ENCODE results near the gene LIMD2. TPM values are rescaled to one million over a fixed set of nuclear protein-coding genes. Genes with fewer than 3 reads are reported as not detected.

The LIMD2 gene
- total RNA-seq: 8.2 and 9.8 TPM in 2 replicates

DNA sequence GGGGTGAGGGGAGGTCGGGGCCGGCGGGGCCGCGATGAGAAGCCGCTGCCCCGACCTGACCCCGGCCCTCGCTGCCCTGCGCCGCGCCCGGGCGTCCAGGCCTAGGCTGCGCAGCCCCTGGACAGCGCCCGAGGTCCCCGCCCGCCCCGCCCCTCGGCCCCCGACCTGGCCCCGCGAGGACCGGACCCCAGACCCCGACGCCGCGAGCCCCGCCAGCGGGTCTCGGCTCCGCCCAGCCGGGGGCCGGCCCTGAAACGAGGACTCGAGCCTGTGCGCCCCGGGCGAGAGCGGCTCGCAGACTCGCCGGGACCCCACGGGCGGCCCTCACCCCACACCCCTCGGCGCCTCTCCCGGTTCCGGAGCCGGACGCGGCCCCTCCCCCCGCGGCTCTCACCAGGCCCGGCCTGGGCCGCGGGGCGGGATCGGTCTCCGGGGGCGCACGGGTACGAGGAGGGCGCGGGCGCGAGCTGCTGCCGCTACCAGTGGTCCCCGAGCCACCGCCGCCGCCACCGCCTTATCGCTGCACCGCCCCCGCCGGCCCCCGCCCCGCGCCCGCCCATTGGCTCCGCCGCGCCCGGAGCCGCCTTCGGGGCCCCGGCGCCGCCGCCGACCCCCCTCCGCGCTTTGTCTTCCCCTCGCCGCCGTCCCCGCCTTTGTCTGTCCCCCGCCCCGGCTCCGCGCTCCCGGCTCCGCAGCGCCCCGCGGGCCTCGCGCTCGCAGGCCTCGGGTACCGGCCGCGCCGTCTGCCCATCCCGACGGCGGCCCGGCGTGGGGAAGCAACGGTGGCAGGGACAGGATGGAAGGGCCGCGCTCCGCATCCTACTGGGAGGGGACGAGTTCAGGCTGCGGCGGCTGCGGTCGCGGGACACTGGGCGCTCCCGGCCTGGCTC lies at the start of gene LIMD2:
TSS of gene LIMD2 (minus strand) at position 488 of the 890 bp plus-strand sequence. CDS start 827 bp downstream, outside the sequence.

DNA sequence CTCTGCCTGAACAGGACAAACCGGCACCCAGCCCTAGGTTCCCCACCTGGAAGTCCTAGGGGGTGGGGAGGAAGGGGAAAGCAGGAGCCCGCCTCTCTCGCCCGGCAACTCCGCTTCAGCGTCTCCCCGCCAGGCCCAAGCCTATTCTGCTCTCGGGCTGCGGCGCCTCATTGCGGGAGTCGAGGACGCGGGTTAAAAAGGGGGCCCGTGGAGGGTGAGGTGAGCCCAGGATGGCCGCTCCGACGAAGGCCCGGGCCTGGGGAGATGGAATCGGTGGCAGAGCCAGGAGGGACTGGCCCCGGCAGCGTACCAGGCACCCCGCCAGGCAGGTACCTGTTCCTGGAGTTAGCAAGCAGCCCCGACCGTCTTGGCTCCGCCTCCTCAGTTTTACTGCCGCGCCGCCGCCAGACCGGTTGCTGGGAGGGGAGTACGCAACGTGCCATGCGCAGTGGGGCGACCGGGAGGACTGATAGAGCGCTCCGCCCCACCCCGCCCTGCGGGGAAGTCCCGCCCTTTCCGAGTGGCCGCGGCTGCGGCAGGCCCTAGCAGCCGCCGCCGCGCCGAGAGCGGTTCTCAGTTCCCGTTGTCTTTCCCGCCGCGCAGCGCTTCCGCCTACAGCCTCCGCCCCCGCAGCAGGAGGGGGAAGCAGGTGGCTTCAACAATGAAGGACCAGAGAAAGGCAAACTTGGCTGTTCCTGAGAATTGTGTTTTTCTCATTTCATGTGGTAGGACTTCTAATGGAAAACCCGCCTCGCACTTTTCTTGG lies 41.7 kb upstream of the LIMD2 start, which contains the start of gene STRADA:
TSS of gene STRADA (minus strand) at position 392 of the 766 bp plus-strand sequence. CDS start 13,430 bp downstream, outside the sequence.

Other genes with a start within 250 kb of the LIMD2 start
- 0.39 and 0.54 TPM in 2 replicates for gene ACE, start 223.1 kb downstream of the LIMD2 start, total RNA-seq
- not detected in 2 replicates for gene KCNH6, start 176.8 kb downstream of the LIMD2 start, total RNA-seq
- gene DCAF7, start 149.6 kb downstream of the LIMD2 start, total RNA-seq: 22.4 and 24.7 TPM in 2 replicates
- 16.9 and 21.6 TPM in 2 replicates for gene TACO1, start 99.2 kb downstream of the LIMD2 start, total RNA-seq
- gene MAP3K3, start 77.7 kb downstream of the LIMD2 start, total RNA-seq: 27.9 and 28.3 TPM in 2 replicates
- gene STRADA, start 41.7 kb upstream of the LIMD2 start, total RNA-seq: 21.1 and 24.3 TPM in 2 replicates
- 35.4 and 40.4 TPM in 2 replicates for gene CCDC47, start 73.5 kb upstream of the LIMD2 start, total RNA-seq
- 55.5 and 61.2 TPM in 2 replicates for gene DDX42, start 74.0 kb upstream of the LIMD2 start, total RNA-seq
- 48.9 and 68.7 TPM in 2 replicates for gene PSMC5, start 127.3 kb upstream of the LIMD2 start, total RNA-seq
- gene FTSJ3, start 127.5 kb upstream of the LIMD2 start, total RNA-seq: 44.0 and 53.9 TPM in 2 replicates
- 121 and 150 TPM in 2 replicates for gene SMARCD2, start 142.6 kb upstream of the LIMD2 start, total RNA-seq
- gene CSH2, start 173.6 kb upstream of the LIMD2 start, total RNA-seq: not detected in 2 replicates
- gene GH2, start 181.8 kb upstream of the LIMD2 start, total RNA-seq: not detected in 2 replicates
- gene CSH1, start 196.4 kb upstream of the LIMD2 start, total RNA-seq: not detected in 2 replicates
- gene CSHL1, start 211.1 kb upstream of the LIMD2 start, total RNA-seq: not detected in 2 replicates
- not detected in 2 replicates for gene GH1, start 218.7 kb upstream of the LIMD2 start, total RNA-seq
- not detected in 2 replicates for gene CD79B, start 232.2 kb upstream of the LIMD2 start, total RNA-seq

Measured in placental epithelial cell (primary cell).